C4-2B (cell line): ENCODE results near the gene FAM174B.

ENCODE experiments used
- ZFX ChIP-seq: fragments of 450-650 bp; IDR thresholded peaks from 2 replicates; pipeline ENCODE4 v1.6.1; 2017
- TF ChIP-seq, protein P1 (sequence below): fragments of 450-650 bp; conservative IDR thresholded peaks from 2 replicates; pipeline ENCODE4 v1.5.1; 2017; ENCODE audit warnings: mild to moderate bottlenecking

DNA sequence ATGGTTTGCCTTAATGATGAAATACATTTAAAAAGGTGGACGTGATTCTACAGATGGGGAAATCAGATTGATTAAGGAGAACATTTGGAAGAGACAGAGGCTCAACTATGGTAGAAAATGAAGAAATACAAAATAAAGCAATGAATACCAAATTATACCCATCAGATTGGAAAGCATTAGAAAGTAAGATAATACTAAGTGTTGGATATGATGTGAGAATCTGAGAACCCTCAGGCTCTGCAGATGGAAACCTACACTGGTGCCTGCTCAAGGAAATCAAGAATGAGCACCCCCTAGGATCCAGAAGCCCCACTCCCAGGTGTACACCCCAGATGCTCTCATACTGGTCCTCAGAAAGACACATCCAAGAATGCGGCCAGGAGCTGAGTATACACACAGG is 4.6 kb downstream of the FAM174B start:
- TF ChIP-seq, protein P1, sequence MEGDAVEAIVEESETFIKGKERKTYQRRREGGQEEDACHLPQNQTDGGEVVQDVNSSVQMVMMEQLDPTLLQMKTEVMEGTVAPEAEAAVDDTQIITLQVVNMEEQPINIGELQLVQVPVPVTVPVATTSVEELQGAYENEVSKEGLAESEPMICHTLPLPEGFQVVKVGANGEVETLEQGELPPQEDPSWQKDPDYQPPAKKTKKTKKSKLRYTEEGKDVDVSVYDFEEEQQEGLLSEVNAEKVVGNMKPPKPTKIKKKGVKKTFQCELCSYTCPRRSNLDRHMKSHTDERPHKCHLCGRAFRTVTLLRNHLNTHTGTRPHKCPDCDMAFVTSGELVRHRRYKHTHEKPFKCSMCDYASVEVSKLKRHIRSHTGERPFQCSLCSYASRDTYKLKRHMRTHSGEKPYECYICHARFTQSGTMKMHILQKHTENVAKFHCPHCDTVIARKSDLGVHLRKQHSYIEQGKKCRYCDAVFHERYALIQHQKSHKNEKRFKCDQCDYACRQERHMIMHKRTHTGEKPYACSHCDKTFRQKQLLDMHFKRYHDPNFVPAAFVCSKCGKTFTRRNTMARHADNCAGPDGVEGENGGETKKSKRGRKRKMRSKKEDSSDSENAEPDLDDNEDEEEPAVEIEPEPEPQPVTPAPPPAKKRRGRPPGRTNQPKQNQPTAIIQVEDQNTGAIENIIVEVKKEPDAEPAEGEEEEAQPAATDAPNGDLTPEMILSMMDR, result no peak
- TF ChIP-seq ZFX, result no peak
